Hepatocyte (in vitro differentiated cells): Measurements from ENCODE around the gene CTNNA3. TPM values are rescaled to one million over a fixed set of nuclear protein-coding genes. Genes with fewer than 3 reads are reported as not detected.
A peak's percentile ranks its signal among the peaks of the same experiment; 100 is the strongest.

Experiments
- DNase-seq: peaks from one replicate; pipeline ENCODE4 v3.0.0-alpha.2; 2016; ENCODE audit warnings: low spot score
- H2AFZ ChIP-seq: fragments of 200-600 bp; sonication (generic); 2 replicates; pipeline ENCODE4 v1.6.0; 2016; ENCODE audit warnings: antibody characterized with exemption, mild to moderate bottlenecking
- H3K27ac ChIP-seq: fragments of 200-600 bp; sonication (generic); 2 replicates; pipeline ENCODE4 v1.5.1; 2016; ENCODE audit warnings: mild to moderate bottlenecking
- H3K27me3 ChIP-seq: fragments of 200-600 bp; sonication (generic); 2 replicates; pipeline ENCODE4 v1.6.1; 2016
- H3K36me3 ChIP-seq: fragments of 200-600 bp; sonication (generic); replicated peaks from 2 replicates; pipeline ENCODE4 v1.5.1; 2016; ENCODE audit warnings: low read depth; ENCODE audit not compliant: insufficient read depth
- H3K4me1 ChIP-seq: fragments of 200-600 bp; sonication (generic); 2 replicates; pipeline ENCODE4 v1.5.1; 2016; ENCODE audit warnings: mild to moderate bottlenecking, moderate library complexity; ENCODE audit not compliant: insufficient read depth
- H3K4me2 ChIP-seq: fragments of 200-600 bp; sonication (generic); 2 replicates; pipeline ENCODE4 v1.6.0; 2016
- H3K4me3 ChIP-seq: fragments of 200-600 bp; sonication (generic); 2 replicates; pipeline ENCODE4 v1.5.1; 2016; ENCODE audit warnings: mild to moderate bottlenecking
- H3K79me2 ChIP-seq: fragments of 200-600 bp; sonication (generic); 2 replicates; pipeline ENCODE4 v1.6.0; 2017; ENCODE audit warnings: mild to moderate bottlenecking
- H3K9me2 ChIP-seq: fragments of 200-600 bp; sonication (generic); replicated peaks from 2 replicates; pipeline ENCODE4 v1.6.0; 2017; ENCODE audit warnings: mild to moderate bottlenecking; ENCODE audit not compliant: insufficient read depth
- H3K9me3 ChIP-seq: fragments of 200-600 bp; sonication (generic); 2 replicates; pipeline ENCODE4 v1.5.1; 2016; ENCODE audit warnings: low read depth, mild to moderate bottlenecking
- H4K20me1 ChIP-seq: fragments of 200-600 bp; sonication (generic); 2 replicates; pipeline ENCODE4 v1.6.0; 2016; ENCODE audit warnings: mild to moderate bottlenecking; ENCODE audit not compliant: insufficient read depth, poor library complexity, severe bottlenecking
- CTCF ChIP-seq: fragments of 200-600 bp; sonication (generic); IDR thresholded peaks from 2 replicates; pipeline ENCODE4 v1.5.1; 2016; ENCODE audit warnings: antibody characterized with exemption, mild to moderate bottlenecking; ENCODE audit not compliant: poor library complexity
- EZH2 ChIP-seq: fragments of 200-600 bp; sonication (generic); IDR thresholded peaks from 2 replicates; pipeline ENCODE4 v1.6.1; 2016; ENCODE audit warnings: antibody characterized with exemption, mild to moderate bottlenecking, borderline replicate concordance
- EZH2phosphoT487 ChIP-seq: fragments of 200-600 bp; sonication (generic); IDR thresholded peaks from one replicate; pipeline ENCODE4 v1.6.1; 2018; ENCODE audit warnings: antibody characterized with exemption, mild to moderate bottlenecking, low read depth, moderate library complexity; ENCODE audit not compliant: unreplicated experiment, severe bottlenecking
- WGBS: methylation state at CpG from one replicate; pipeline ENCODE4 v1.1.6; 2016; ENCODE audit warnings: low lambda C conversion rate; ENCODE audit errors: missing lambda C conversion rate; 5-methylcytosine and 5-hydroxymethylcytosine counted together
- polyA plus RNA-seq: library from polyadenylated mRNA; unstranded; fragments of >200 nt; fragmentation: Nextera tagmentation; extraction: Ambion mirVana; gene quantifications from 2 replicates; pipeline ENCODE4 v1.2.1, GENCODE V29; 2016
- total RNA-seq: library from RNA; depleted of rRNA; stranded (reverse); fragments of >200 nt; gene quantifications from 2 replicates; pipeline ENCODE4 v1.2.3, GENCODE V29; 2014

Gene CTNNA3
- total and polyA plus RNA-seq, 2 experiments from 2014 or later = 12.9 to 25.9 TPM

- WGBS = 39% methylated on average over 4 of the region's 4 CpGs
- Histone ChIP-seq H3K4me3 (no peak overlapping the region), H3K4me1 (no peaks in the 10 kb centered on the region), H3K9me2 (no peaks in the 10 kb centered on the region), H2AFZ (no peak overlapping the region), H3K27ac (no peak overlapping the region), H3K36me3 (no peaks in the 10 kb centered on the region), H3K9me3 (no peaks in the 10 kb centered on the region), H4K20me1 (no peaks in the 10 kb centered on the region), H3K79me2 (no peaks in the 10 kb centered on the region), H3K27me3 (no peaks in the 10 kb centered on the region), H3K4me2 (no peak overlapping the region)
- peak; percentile 26 for DNase-seq
- no peak for TF ChIP-seq EZH2
- peak; percentile 40 for TF ChIP-seq CTCF
These were observed 1068.8 kb downstream of the CTNNA3 start for GRCh38 chr10:66627156-66627555.

GRCh38 chr10:66625709-66626590, 1070.0 kb downstream of the CTNNA3 start:
- Histone ChIP-seq H3K27ac (peak overlapping the region; percentile 33), H3K79me2 (no peaks in the 10 kb centered on the region), H2AFZ (no peak overlapping the region), H3K27me3 (no peaks in the 10 kb centered on the region), H3K36me3 (no peaks in the 10 kb centered on the region), H3K9me2 (no peaks in the 10 kb centered on the region), H3K4me2 (no peak overlapping the region), H4K20me1 (no peaks in the 10 kb centered on the region), H3K4me1 (no peaks in the 10 kb centered on the region), H3K9me3 (no peaks in the 10 kb centered on the region), H3K4me3 (no peak overlapping the region)
- DNase-seq = no peak
- no peak for TF ChIP-seq CTCF
- TF ChIP-seq EZH2phosphoT487 = no peak
- WGBS = 50% methylated on average over 4 of the region's 4 CpGs

GRCh38 chr10:66622050-66622449, 1073.9 kb downstream of the CTNNA3 start:
- no peaks in the 10 kb centered on the region for H3K4me1 ChIP-seq
- TF ChIP-seq CTCF = no peak
- no peak for TF ChIP-seq EZH2phosphoT487
- no peak for TF ChIP-seq EZH2
- H3K4me3 ChIP-seq = no peak overlapping the region
- no peaks in the 10 kb centered on the region for H3K79me2 ChIP-seq
- no peak overlapping the region for H3K4me2 ChIP-seq
- no peak overlapping the region for H2AFZ ChIP-seq
- H3K27me3 ChIP-seq = no peaks in the 10 kb centered on the region
- H3K9me3 ChIP-seq = no peaks in the 10 kb centered on the region
- no peaks in the 10 kb centered on the region for H3K36me3 ChIP-seq
- no peak for DNase-seq
- H4K20me1 ChIP-seq = no peaks in the 10 kb centered on the region
- no peaks in the 10 kb centered on the region for H3K9me2 ChIP-seq
- no peak overlapping the region for H3K27ac ChIP-seq
